ENCODE measurements around the gene AP3D1.

DNA sequence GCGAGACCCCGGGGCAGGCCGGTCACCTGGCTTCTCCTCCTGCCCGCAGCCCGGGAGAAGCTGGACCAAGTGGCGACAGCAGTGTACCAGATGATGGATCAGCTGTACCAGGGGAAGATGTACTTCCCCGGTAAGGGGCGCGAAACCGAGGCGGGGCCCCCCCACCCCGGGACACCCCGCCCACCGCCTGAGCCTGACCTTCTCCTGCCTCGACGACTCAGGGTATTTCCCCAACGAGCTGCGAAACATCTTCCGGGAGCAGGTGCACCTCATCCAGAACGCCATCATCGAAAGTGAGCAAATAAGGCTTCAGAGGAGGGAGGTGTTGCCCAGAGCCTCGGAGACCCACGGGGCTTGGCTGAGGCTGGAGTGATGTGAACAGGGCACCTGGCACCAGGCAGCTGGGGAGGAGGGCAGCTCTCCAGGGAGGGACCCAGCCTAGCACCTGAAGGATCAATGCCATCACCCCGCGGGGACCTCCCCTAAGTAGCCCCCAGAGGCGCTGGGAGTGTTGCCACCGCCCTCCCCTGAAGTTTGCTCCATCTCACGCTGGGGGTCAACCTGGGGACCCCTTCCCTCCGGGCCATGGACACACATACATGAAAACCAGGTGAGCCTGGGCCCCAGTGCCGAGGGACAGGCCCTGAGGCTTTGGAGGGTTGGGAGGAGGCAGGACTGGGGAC lies 54.0 kb downstream of the AP3D1 start:
- TF ChIP-seq POLR2A (IDR thresholded peaks at IDR 0.05), result no peak
- TF ChIP-seq, protein P1, sequence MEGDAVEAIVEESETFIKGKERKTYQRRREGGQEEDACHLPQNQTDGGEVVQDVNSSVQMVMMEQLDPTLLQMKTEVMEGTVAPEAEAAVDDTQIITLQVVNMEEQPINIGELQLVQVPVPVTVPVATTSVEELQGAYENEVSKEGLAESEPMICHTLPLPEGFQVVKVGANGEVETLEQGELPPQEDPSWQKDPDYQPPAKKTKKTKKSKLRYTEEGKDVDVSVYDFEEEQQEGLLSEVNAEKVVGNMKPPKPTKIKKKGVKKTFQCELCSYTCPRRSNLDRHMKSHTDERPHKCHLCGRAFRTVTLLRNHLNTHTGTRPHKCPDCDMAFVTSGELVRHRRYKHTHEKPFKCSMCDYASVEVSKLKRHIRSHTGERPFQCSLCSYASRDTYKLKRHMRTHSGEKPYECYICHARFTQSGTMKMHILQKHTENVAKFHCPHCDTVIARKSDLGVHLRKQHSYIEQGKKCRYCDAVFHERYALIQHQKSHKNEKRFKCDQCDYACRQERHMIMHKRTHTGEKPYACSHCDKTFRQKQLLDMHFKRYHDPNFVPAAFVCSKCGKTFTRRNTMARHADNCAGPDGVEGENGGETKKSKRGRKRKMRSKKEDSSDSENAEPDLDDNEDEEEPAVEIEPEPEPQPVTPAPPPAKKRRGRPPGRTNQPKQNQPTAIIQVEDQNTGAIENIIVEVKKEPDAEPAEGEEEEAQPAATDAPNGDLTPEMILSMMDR (IDR thresholded peaks at IDR 0.05), result no peak
